Measurements from ENCODE around the gene FKBP1A.

FKBP1A gene

GRCh38 chr20:1394686-1395085, 1.8 kb upstream of the FKBP1A start:
- no peak overlapping the region for H3K4me3 ChIP-seq (ENCODE audit: low read depth in 1 of 2, low read length in 2 of 2)
- no peak for DNase-seq
- TF ChIP-seq EZH2 (IDR thresholded peaks at IDR 0.05; ENCODE audit: borderline replicate concordance, low read depth, low read length, severe bottlenecking) = no peak
- TF ChIP-seq, protein P1, sequence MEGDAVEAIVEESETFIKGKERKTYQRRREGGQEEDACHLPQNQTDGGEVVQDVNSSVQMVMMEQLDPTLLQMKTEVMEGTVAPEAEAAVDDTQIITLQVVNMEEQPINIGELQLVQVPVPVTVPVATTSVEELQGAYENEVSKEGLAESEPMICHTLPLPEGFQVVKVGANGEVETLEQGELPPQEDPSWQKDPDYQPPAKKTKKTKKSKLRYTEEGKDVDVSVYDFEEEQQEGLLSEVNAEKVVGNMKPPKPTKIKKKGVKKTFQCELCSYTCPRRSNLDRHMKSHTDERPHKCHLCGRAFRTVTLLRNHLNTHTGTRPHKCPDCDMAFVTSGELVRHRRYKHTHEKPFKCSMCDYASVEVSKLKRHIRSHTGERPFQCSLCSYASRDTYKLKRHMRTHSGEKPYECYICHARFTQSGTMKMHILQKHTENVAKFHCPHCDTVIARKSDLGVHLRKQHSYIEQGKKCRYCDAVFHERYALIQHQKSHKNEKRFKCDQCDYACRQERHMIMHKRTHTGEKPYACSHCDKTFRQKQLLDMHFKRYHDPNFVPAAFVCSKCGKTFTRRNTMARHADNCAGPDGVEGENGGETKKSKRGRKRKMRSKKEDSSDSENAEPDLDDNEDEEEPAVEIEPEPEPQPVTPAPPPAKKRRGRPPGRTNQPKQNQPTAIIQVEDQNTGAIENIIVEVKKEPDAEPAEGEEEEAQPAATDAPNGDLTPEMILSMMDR (IDR thresholded peaks at IDR 0.05; ENCODE audit: borderline replicate concordance, extremely low read depth, low read length, poor library complexity, severe bottlenecking) = no peak
- H3K9ac ChIP-seq (ENCODE audit: low read depth, low read length) = no peak overlapping the region
- H3K27ac ChIP-seq (ENCODE audit: low read length) = no peak overlapping the region
- H3K9me3 ChIP-seq (ENCODE audit: insufficient read depth, low read length, severe bottlenecking) = no peaks in the 10 kb centered on the region
- H3K4me1 ChIP-seq (ENCODE audit: insufficient read depth, low read length) = peaks cover 66% of the 10 kb centered on the region
- peaks cover 26% of the 10 kb centered on the region for H4K20me1 ChIP-seq (ENCODE audit: insufficient read depth, low read length)
- no peak overlapping the region for H2AFZ ChIP-seq (ENCODE audit: low read depth, low read length)
- no peak overlapping the region for H3K4me2 ChIP-seq (ENCODE audit: insufficient read depth, low read length)
- no peak for ATAC-seq (ENCODE audit: insufficient read depth, low read depth)
- H3K27me3 ChIP-seq (ENCODE audit: insufficient read depth, low read length, poor library complexity) = no peaks in the 10 kb centered on the region
- peaks cover 15% of the 10 kb centered on the region for H3K36me3 ChIP-seq (ENCODE audit: insufficient read depth, low read length)
- H3K79me2 ChIP-seq (ENCODE audit: insufficient read depth, low read length) = peaks cover 35% of the 10 kb centered on the region

DNA sequence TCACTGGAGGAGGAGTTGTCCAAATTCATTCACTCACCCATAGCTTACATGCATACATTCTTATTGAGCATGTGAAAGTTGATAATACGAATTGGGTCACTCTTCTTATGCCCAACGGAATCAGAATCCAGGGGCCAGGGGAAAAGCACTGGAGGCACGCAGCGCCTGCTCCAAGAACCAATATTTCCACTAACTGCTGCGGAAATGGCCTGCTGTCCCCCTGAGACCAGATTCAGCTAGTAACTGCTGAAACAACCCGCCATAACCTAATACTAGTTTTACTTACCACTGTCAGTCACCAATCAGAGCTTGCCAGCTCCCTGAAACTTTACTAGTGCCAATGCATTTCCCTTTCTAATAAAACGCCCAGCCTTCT, 641 bp upstream of the FKBP1A start:
- Histone ChIP-seq H4K20me1 (ENCODE audit: insufficient read depth, low read length) (peaks cover 38% of the 10 kb centered on the region), H3K9me3 (ENCODE audit: insufficient read depth, low read length, severe bottlenecking) (no peaks in the 10 kb centered on the region), H3K27ac (ENCODE audit: low read length) (peak overlapping the region; percentile 65), H3K79me2 (ENCODE audit: insufficient read depth, low read length) (peaks cover 47% of the 10 kb centered on the region), H3K4me3 (ENCODE audit: low read depth in 1 of 2, low read length in 2 of 2) (peak overlapping the region; percentile 86 to 94; a peak in 3 of 4 replicates), H3K4me2 (ENCODE audit: insufficient read depth, low read length) (peak overlapping the region; percentile 86), H3K27me3 (ENCODE audit: insufficient read depth, low read length, poor library complexity) (no peaks in the 10 kb centered on the region), H2AFZ (ENCODE audit: low read depth, low read length) (peak overlapping the region; percentile 74), H3K9ac (ENCODE audit: low read depth, low read length) (peak overlapping the region; percentile 80), H3K4me1 (ENCODE audit: insufficient read depth, low read length) (peaks cover 78% of the 10 kb centered on the region), H3K36me3 (ENCODE audit: insufficient read depth, low read length) (peaks cover 18% of the 10 kb centered on the region)
- TF ChIP-seq, protein P1 (IDR thresholded peaks at IDR 0.05; ENCODE audit: borderline replicate concordance, extremely low read depth, low read length, poor library complexity, severe bottlenecking) = no peak
- no peak for TF ChIP-seq EZH2 (IDR thresholded peaks at IDR 0.05; ENCODE audit: borderline replicate concordance, low read depth, low read length, severe bottlenecking)
- DNase-seq = no peak
- no peak for ATAC-seq (ENCODE audit: insufficient read depth, low read depth)

- Histone ChIP-seq H3K27me3 (ENCODE audit: insufficient read depth, low read length, poor library complexity) (no peaks in the 10 kb centered on the region), H3K4me1 (ENCODE audit: insufficient read depth, low read length) (peaks cover 75% of the 10 kb centered on the region), H2AFZ (ENCODE audit: low read depth, low read length) (peak overlapping the region; percentile 66; the same call in 1 of the 2 replicates), H3K36me3 (ENCODE audit: insufficient read depth, low read length) (peaks cover 24% of the 10 kb centered on the region), H4K20me1 (ENCODE audit: insufficient read depth, low read length) (peaks cover 49% of the 10 kb centered on the region), H3K9me3 (ENCODE audit: insufficient read depth, low read length, severe bottlenecking) (no peaks in the 10 kb centered on the region), H3K79me2 (ENCODE audit: insufficient read depth, low read length) (peaks cover 58% of the 10 kb centered on the region), H3K9ac (ENCODE audit: low read depth, low read length) (peak overlapping the region; percentile 80), H3K27ac (ENCODE audit: low read length) (peak overlapping the region; percentile 78), H3K4me3 (ENCODE audit: low read depth in 1 of 2, low read length in 2 of 2) (peak overlapping the region; percentile 86 to 94), H3K4me2 (ENCODE audit: insufficient read depth, low read length) (peak overlapping the region; percentile 86)
- TF ChIP-seq EZH2 (IDR thresholded peaks at IDR 0.05; ENCODE audit: borderline replicate concordance, low read depth, low read length, severe bottlenecking) = no peak
- TF ChIP-seq, protein P1 (IDR thresholded peaks at IDR 0.05; ENCODE audit: borderline replicate concordance, extremely low read depth, low read length, poor library complexity, severe bottlenecking) = no peak
- ATAC-seq (ENCODE audit: insufficient read depth, low read depth) (peak; percentile 9; the same call in 1 of the 3 replicates), DNase-seq (no peak)
These were observed 486 bp downstream of the FKBP1A start for GRCh38 chr20:1392443-1392692.

Measured in DND-41 (cell line).